ENCODE measurements around the gene EXOG.
"Not testable (repeated sequence)": the region's sequence is repeated elsewhere in the genome, so short reads cannot be mapped to it uniquely, and the experiment has no call there.

The EXOG gene

GRCh38 chr3:38560996-38561717, 65.0 kb downstream of the EXOG start:
- in situ Hi-C loops (cut with HindIII; ENCODE audit: low sequenced_read_pairs) = no loop called here

GRCh38 chr3:38561746-38562466, 65.8 kb downstream of the EXOG start:
- in situ Hi-C loops (cut with HindIII; ENCODE audit: low sequenced_read_pairs) = no loop called here

- in situ Hi-C loops (cut with HindIII; ENCODE audit: low sequenced_read_pairs) = no loop called here
Observed at GRCh38 chr3:38562467-38562925, 66.4 kb downstream of the EXOG start.

- in situ Hi-C loops (cut with HindIII; ENCODE audit: low sequenced_read_pairs) = no loop called here
Observed at GRCh38 chr3:38563070-38563885, 67.1 kb downstream of the EXOG start.

- in situ Hi-C loops (cut with HindIII; ENCODE audit: low sequenced_read_pairs) = no loop called here
Observed at GRCh38 chr3:38563886-38564270, 67.7 kb downstream of the EXOG start.

- in situ Hi-C loops (cut with HindIII; ENCODE audit: low sequenced_read_pairs) = no loop called here
Observed at GRCh38 chr3:38564631-38565338, 68.6 kb downstream of the EXOG start.

GRCh38 chr3:38565339-38566214, 69.4 kb downstream of the EXOG start:
- in situ Hi-C loops (cut with HindIII; ENCODE audit: low sequenced_read_pairs) = no loop called here

GRCh38 chr3:38566215-38566528, 70.0 kb downstream of the EXOG start:
- in situ Hi-C loops (cut with HindIII; ENCODE audit: low sequenced_read_pairs) = no loop called here

GRCh38 chr3:38566794-38567193, 70.7 kb downstream of the EXOG start:
- in situ Hi-C loops (cut with HindIII; ENCODE audit: low sequenced_read_pairs) = not testable (repeated sequence)

GRCh38 chr3:38567498-38567897, 71.4 kb downstream of the EXOG start:
- in situ Hi-C loops (cut with HindIII; ENCODE audit: low sequenced_read_pairs) = no loop called here

- in situ Hi-C loops (cut with HindIII; ENCODE audit: low sequenced_read_pairs) = no loop called here
Observed at GRCh38 chr3:38573111-38573510, 77.0 kb downstream of the EXOG start.

GRCh38 chr3:38573556-38573955, 77.4 kb downstream of the EXOG start:
- in situ Hi-C loops (cut with HindIII; ENCODE audit: low sequenced_read_pairs) = no loop called here

GRCh38 chr3:38574411-38575278, 78.5 kb downstream of the EXOG start:
- in situ Hi-C loops (cut with HindIII; ENCODE audit: low sequenced_read_pairs) = no loop called here

GRCh38 chr3:38575279-38575843, 79.2 kb downstream of the EXOG start:
- in situ Hi-C loops (cut with HindIII; ENCODE audit: low sequenced_read_pairs) = no loop called here

Data from endothelial cell of hepatic sinusoid (primary cell).